Peyer's patch (tissue), 4 donors: ENCODE measurements around the gene AMACR. TPM values are rescaled to one million over a fixed set of nuclear protein-coding genes. Genes with fewer than 3 reads are reported as not detected.
"Not testable (repeated sequence)": the region's sequence is repeated elsewhere in the genome, so short reads cannot be mapped to it uniquely, and the experiment has no call there.

Experiments used
- DNase-seq, 3 donors: peaks; one replicate each; pipeline ENCODE4 v3.0.0-alpha.2; 2017 to 2019
- H3K27ac ChIP-seq, 4 donors: fragments of 200-600 bp; sonication (generic); one replicate each; pipeline ENCODE4 v1.5.1; 2016 to 2019
- H3K27me3 ChIP-seq, 2 donors: fragments of 200-600 bp; sonication (generic); one replicate each; pipeline ENCODE4 v1.5.1; 2019
- H3K36me3 ChIP-seq, 3 donors: fragments of 200-600 bp; sonication (generic); one replicate each; pipeline ENCODE4 v1.5.1; 2016 to 2019
- H3K4me1 ChIP-seq, 4 donors: fragments of 200-600 bp; sonication (generic); one replicate each; pipeline ENCODE4 v1.5.1; 2016 to 2019
- H3K4me3 ChIP-seq, 4 donors: fragments of 200-600 bp; sonication (generic); 1 replicate in 3 of 4; 2 replicates in 1 of 4; pipeline ENCODE4 v1.5.1; 2016 to 2019; ENCODE audit warnings: mild to moderate bottlenecking in 1 of 4
- H3K9me3 ChIP-seq, 4 donors: fragments of 200-600 bp; sonication (generic); one replicate each; pipeline ENCODE4 v1.5.1; 2016 to 2019; ENCODE audit warnings: mild to moderate bottlenecking in 1 of 4
- CTCF ChIP-seq, 6 experiments: fragments of 450-650 bp in 4 of 6; fragments of 200-600 bp in 2 of 6; sonication (generic) in 1 of 6; IDR thresholded peaks; one replicate each; pipeline ENCODE4 v1.5.1; 2017 to 2019; ENCODE audit warnings: antibody characterized with exemption in 6 of 6, mild to moderate bottlenecking in 3 of 6, moderate library complexity in 1 of 6
- POLR2A ChIP-seq, 2 donors: fragments of 450-650 bp; IDR thresholded peaks; one replicate each; pipeline ENCODE4 v1.5.1; 2017; ENCODE audit warnings: antibody characterized with exemption in 2 of 2, mild to moderate bottlenecking in 2 of 2, moderate library complexity in 2 of 2
- total RNA-seq, 4 donors: library from RNA; depleted of rRNA; stranded (reverse); fragments of >200 nt; gene quantifications; one replicate each; pipeline ENCODE4 v1.1.0, GENCODE V29; 2016

Gene AMACR
- total RNA-seq, 4 donors from 2014 or later: 14.9 to 24.1 (median 20.3) TPM

- Histone ChIP-seq H3K9me3 (no peaks in the 10 kb centered on the region), H3K27ac (no peak overlapping the region), H3K36me3 (no peaks in the 10 kb centered on the region), H3K27me3 (no peaks in the 10 kb centered on the region), H3K4me3 (no peak overlapping the region), H3K4me1 (no peaks in the 10 kb centered on the region)
- no peak for DNase-seq
- no peak for TF ChIP-seq CTCF (IDR thresholded peaks at IDR 0.05)
- TF ChIP-seq POLR2A (IDR thresholded peaks at IDR 0.05): no peak
Measured at GRCh38 chr5:33957577-33958150, 50.2 kb downstream of the AMACR start.

- H3K9me3 ChIP-seq, H3K27ac ChIP-seq, H3K36me3 ChIP-seq, H3K4me1 ChIP-seq, DNase-seq, H3K4me3 ChIP-seq, H3K27me3 ChIP-seq: not testable (repeated sequence)
Measured at GRCh38 chr5:33952175-33952574, 55.7 kb downstream of the AMACR start.

- no peak for TF ChIP-seq CTCF (IDR thresholded peaks at IDR 0.05)
- no peak for TF ChIP-seq POLR2A (IDR thresholded peaks at IDR 0.05)
- no peak for DNase-seq
- no peaks in the 10 kb centered on the region for H3K4me1 ChIP-seq
- no peaks in the 10 kb centered on the region for H3K9me3 ChIP-seq
- H3K27ac ChIP-seq: no peak overlapping the region
- H3K4me3 ChIP-seq: no peak overlapping the region
- no peaks in the 10 kb centered on the region for H3K36me3 ChIP-seq
- no peaks in the 10 kb centered on the region for H3K27me3 ChIP-seq
Measured at GRCh38 chr5:33944543-33945132, 63.2 kb downstream of the AMACR start.

GRCh38 chr5:33941090-33941489, 66.8 kb downstream of the AMACR start:
- TF ChIP-seq POLR2A (IDR thresholded peaks at IDR 0.05): no peak
- no peak for TF ChIP-seq CTCF (IDR thresholded peaks at IDR 0.05)
- no peak for DNase-seq
- H3K36me3 ChIP-seq: no peaks in the 10 kb centered on the region
- no peaks in the 10 kb centered on the region for H3K9me3 ChIP-seq
- H3K27me3 ChIP-seq: no peaks in the 10 kb centered on the region
- H3K4me1 ChIP-seq: no peaks in the 10 kb centered on the region
- no peak overlapping the region for H3K27ac ChIP-seq
- H3K4me3 ChIP-seq: no peak overlapping the region

- no peaks in the 10 kb centered on the region for H3K27me3 ChIP-seq
- TF ChIP-seq POLR2A (IDR thresholded peaks at IDR 0.05) (no peak), CTCF (IDR thresholded peaks at IDR 0.05) (no peak)
Measured at GRCh38 chr5:33939556-33940262, 68.1 kb downstream of the AMACR start.

GRCh38 chr5:33938881-33939280, 69.0 kb downstream of the AMACR start:
- TF ChIP-seq CTCF (IDR thresholded peaks at IDR 0.05) (no peak), POLR2A (IDR thresholded peaks at IDR 0.05) (no peak)
- Histone ChIP-seq H3K4me1 (no peaks in the 10 kb centered on the region), H3K27me3 (no peaks in the 10 kb centered on the region), H3K36me3 (no peaks in the 10 kb centered on the region), H3K9me3 (no peaks in the 10 kb centered on the region), H3K27ac (no peak overlapping the region), H3K4me3 (no peak overlapping the region)
- DNase-seq: no peak

More at GRCh38 chr5:33939556-33940262, 68.1 kb downstream of the AMACR start:
- Histone ChIP-seq H3K27ac (no peak overlapping the region), H3K4me1 (no peaks in the 10 kb centered on the region), H3K36me3 (no peaks in the 10 kb centered on the region), H3K4me3 (no peak overlapping the region), H3K9me3 (no peaks in the 10 kb centered on the region)
- no peak for DNase-seq
